NT2/D1 (cell line): ENCODE results near the gene TEX19.

ENCODE experiments used
- DNase-seq: peaks from one replicate; pipeline ENCODE4 v3.0.0-alpha.2; 2011; ENCODE audit warnings: low read depth, low spot score
- H3K27me3 ChIP-seq: 2 replicates; pipeline ENCODE4 v1.6.0; 2011; ENCODE audit warnings: mild to moderate bottlenecking; ENCODE audit not compliant: insufficient read length, insufficient read depth
- H3K36me3 ChIP-seq: 2 replicates; pipeline ENCODE4 v1.6.1; 2011; ENCODE audit warnings: mild to moderate bottlenecking, low read length, mixed read lengths; ENCODE audit not compliant: insufficient read depth, insufficient read length
- H3K4me1 ChIP-seq: 2 replicates; pipeline ENCODE4 v1.5.1; 2011; ENCODE audit not compliant: insufficient read depth, insufficient read length
- H3K4me3 ChIP-seq: 2 replicates; pipeline ENCODE4 v1.5.1; 2011; ENCODE audit warnings: low read depth; ENCODE audit not compliant: insufficient read length
- H3K9ac ChIP-seq: 2 replicates; pipeline ENCODE4 v1.6.0; 2011; ENCODE audit warnings: low read depth; ENCODE audit not compliant: insufficient read length
- H3K9me3 ChIP-seq: 2 replicates; pipeline ENCODE4 v1.5.1; 2011; ENCODE audit warnings: mild to moderate bottlenecking, low read length; ENCODE audit not compliant: insufficient read depth
- SUZ12 ChIP-seq: IDR thresholded peaks from 2 replicates; pipeline ENCODE4 v1.6.1; 2011; ENCODE audit not compliant: insufficient read length, insufficient read depth; ENCODE audit errors: extremely low read depth
- YY1 ChIP-seq: IDR thresholded peaks from 2 replicates; pipeline ENCODE4 v1.6.1; 2011; ENCODE audit not compliant: insufficient read length, insufficient read depth
- ZNF274 ChIP-seq: IDR thresholded peaks from 2 replicates; pipeline ENCODE4 v1.6.1; 2011; ENCODE audit warnings: mild to moderate bottlenecking, low read depth, low read length

TEX19 gene

GRCh38 chr17:82324566-82325285, 34.3 kb upstream of the TEX19 start:
- DNase-seq = no peak
- no peak overlapping the region for H3K9ac ChIP-seq
- TF ChIP-seq ZNF274 (no peak), YY1 (no peak), SUZ12 (no peak)
- no peaks in the 10 kb centered on the region for H3K9me3 ChIP-seq
- H3K4me1 ChIP-seq = peaks cover 39% of the 10 kb centered on the region
- H3K27me3 ChIP-seq = peaks cover 18% of the 10 kb centered on the region
- H3K4me3 ChIP-seq = no peak overlapping the region
- H3K36me3 ChIP-seq = no peaks in the 10 kb centered on the region

GRCh38 chr17:82325286-82326180, 33.5 kb upstream of the TEX19 start:
- Histone ChIP-seq H3K4me3 (no peak overlapping the region), H3K4me1 (peaks cover 40% of the 10 kb centered on the region), H3K9ac (peak overlapping the region; percentile 50), H3K27me3 (peaks cover 26% of the 10 kb centered on the region), H3K9me3 (no peaks in the 10 kb centered on the region), H3K36me3 (no peaks in the 10 kb centered on the region)
- no peak for DNase-seq
- TF ChIP-seq ZNF274 (no peak), SUZ12 (no peak), YY1 (no peak)

GRCh38 chr17:82327289-82327688, 31.8 kb upstream of the TEX19 start:
- TF ChIP-seq SUZ12 = no peak
- no peak for TF ChIP-seq YY1
- TF ChIP-seq ZNF274 = no peak
- DNase-seq = no peak
- peaks cover 37% of the 10 kb centered on the region for H3K27me3 ChIP-seq
- no peaks in the 10 kb centered on the region for H3K36me3 ChIP-seq
- no peaks in the 10 kb centered on the region for H3K9me3 ChIP-seq
- H3K9ac ChIP-seq = no peak overlapping the region
- peaks cover 39% of the 10 kb centered on the region for H3K4me1 ChIP-seq
- no peak overlapping the region for H3K4me3 ChIP-seq

GRCh38 chr17:82327757-82328140, 31.3 kb upstream of the TEX19 start:
- Histone ChIP-seq H3K9ac (peak overlapping the region; percentile 38), H3K36me3 (no peaks in the 10 kb centered on the region), H3K4me1 (peaks cover 44% of the 10 kb centered on the region), H3K27me3 (peaks cover 38% of the 10 kb centered on the region), H3K4me3 (no peak overlapping the region), H3K9me3 (no peaks in the 10 kb centered on the region)
- no peak for DNase-seq
- no peak for TF ChIP-seq ZNF274
- no peak for TF ChIP-seq SUZ12
- no peak for TF ChIP-seq YY1

GRCh38 chr17:82328141-82328993, 30.7 kb upstream of the TEX19 start:
- Histone ChIP-seq H3K27me3 (peaks cover 44% of the 10 kb centered on the region), H3K4me1 (peaks cover 47% of the 10 kb centered on the region), H3K9me3 (no peaks in the 10 kb centered on the region), H3K4me3 (no peak overlapping the region), H3K36me3 (no peaks in the 10 kb centered on the region), H3K9ac (peak overlapping the region; percentile 38)
- DNase-seq = no peak
- TF ChIP-seq ZNF274 (no peak), YY1 (no peak), SUZ12 (no peak)

GRCh38 chr17:82328994-82329507, 30.0 kb upstream of the TEX19 start:
- no peak overlapping the region for H3K4me3 ChIP-seq
- no peaks in the 10 kb centered on the region for H3K9me3 ChIP-seq
- no peaks in the 10 kb centered on the region for H3K36me3 ChIP-seq
- H3K4me1 ChIP-seq = peaks cover 46% of the 10 kb centered on the region
- DNase-seq = no peak
- H3K9ac ChIP-seq = no peak overlapping the region
- H3K27me3 ChIP-seq = peaks cover 51% of the 10 kb centered on the region
- TF ChIP-seq ZNF274 (no peak), SUZ12 (no peak), YY1 (no peak)

- TF ChIP-seq ZNF274 (no peak), SUZ12 (no peak), YY1 (no peak)
- peaks cover 59% of the 10 kb centered on the region for H3K27me3 ChIP-seq
- no peaks in the 10 kb centered on the region for H3K9me3 ChIP-seq
- peaks cover 49% of the 10 kb centered on the region for H3K4me1 ChIP-seq
- H3K9ac ChIP-seq = no peak overlapping the region
- no peaks in the 10 kb centered on the region for H3K36me3 ChIP-seq
- no peak for DNase-seq
- no peak overlapping the region for H3K4me3 ChIP-seq
Observed at GRCh38 chr17:82329683-82330321, 29.2 kb upstream of the TEX19 start.
